Activated CD4-positive, alpha-beta T cell treated with anti-CD3 and anti-CD28 coated beads, Interleukin-2, Interleukin-6, amounts not matched to agents 100 ng/mL and 50 ng/mL, durations not matched to agents 16 hours and 8 hours (primary cell): ENCODE measurements around the gene PPFIBP1.
A peak's percentile ranks its signal among the peaks of the same experiment; 100 is the strongest.
"Not testable (repeated sequence)": the region's sequence is repeated elsewhere in the genome, so short reads cannot be mapped to it uniquely, and the experiment has no call there.

Experiments used
- DNase-seq: peaks from one replicate; pipeline ENCODE4 v3.0.0-alpha.2; 2020

Gene PPFIBP1

GRCh38 chr12:27631813-27632491 is 107.9 kb downstream of the PPFIBP1 start:
- DNase-seq, result no peak

- peak; percentile 42 for DNase-seq
These were observed 111.5 kb downstream of the PPFIBP1 start for GRCh38 chr12:27635349-27635972.

- DNase-seq, result peak; percentile 28
These were observed 112.6 kb downstream of the PPFIBP1 start for GRCh38 chr12:27636569-27636968.

GRCh38 chr12:27637524-27637923 is 113.5 kb downstream of the PPFIBP1 start:
- peak; percentile 9 for DNase-seq

GRCh38 chr12:27639265-27639664 is 115.3 kb downstream of the PPFIBP1 start:
- DNase-seq, result no peak

GRCh38 chr12:27640566-27641200 is 116.7 kb downstream of the PPFIBP1 start:
- DNase-seq, result not testable (repeated sequence)

- not testable (repeated sequence) for DNase-seq
These were observed 118.4 kb downstream of the PPFIBP1 start for GRCh38 chr12:27642361-27642760.

- DNase-seq, result not testable (repeated sequence)
These were observed 118.9 kb downstream of the PPFIBP1 start for GRCh38 chr12:27642892-27643291.

GRCh38 chr12:27644158-27644845 is 120.3 kb downstream of the PPFIBP1 start:
- DNase-seq, result no peak

- DNase-seq, result no peak
These were observed 121.7 kb downstream of the PPFIBP1 start for GRCh38 chr12:27645671-27646070.

GRCh38 chr12:27646149-27646548 is 122.1 kb downstream of the PPFIBP1 start:
- DNase-seq, result no peak

GRCh38 chr12:27650011-27650410 is 126.0 kb downstream of the PPFIBP1 start:
- no peak for DNase-seq

- DNase-seq, result no peak
These were observed 127.2 kb downstream of the PPFIBP1 start for GRCh38 chr12:27651201-27651600.

- peak; percentile 70 for DNase-seq
These were observed 128.3 kb downstream of the PPFIBP1 start for GRCh38 chr12:27652174-27652763.

- no peak for DNase-seq
These were observed 129.7 kb downstream of the PPFIBP1 start for GRCh38 chr12:27653661-27654060.

- DNase-seq, result not testable (repeated sequence)
These were observed 131.5 kb downstream of the PPFIBP1 start for GRCh38 chr12:27655476-27655875.

GRCh38 chr12:27657296-27657695 is 133.3 kb downstream of the PPFIBP1 start:
- DNase-seq, result no peak

- DNase-seq, result no peak
These were observed 141.7 kb downstream of the PPFIBP1 start for GRCh38 chr12:27665704-27666103.

- DNase-seq, result no peak
These were observed 142.5 kb downstream of the PPFIBP1 start for GRCh38 chr12:27666510-27666909.

GRCh38 chr12:27667540-27667939 is 143.5 kb downstream of the PPFIBP1 start:
- DNase-seq, result peak; percentile 67

- no peak for DNase-seq
These were observed 148.0 kb downstream of the PPFIBP1 start for GRCh38 chr12:27672051-27672450.

- no peak for DNase-seq
These were observed 148.6 kb downstream of the PPFIBP1 start for GRCh38 chr12:27672643-27673042.

GRCh38 chr12:27673101-27673718 is 149.2 kb downstream of the PPFIBP1 start:
- no peak for DNase-seq
